ENCODE measurements around the gene MYMX.
"Not testable (repeated sequence)": the region's sequence is repeated elsewhere in the genome, so short reads cannot be mapped to it uniquely, and the experiment has no call there.

The MYMX gene

DNA sequence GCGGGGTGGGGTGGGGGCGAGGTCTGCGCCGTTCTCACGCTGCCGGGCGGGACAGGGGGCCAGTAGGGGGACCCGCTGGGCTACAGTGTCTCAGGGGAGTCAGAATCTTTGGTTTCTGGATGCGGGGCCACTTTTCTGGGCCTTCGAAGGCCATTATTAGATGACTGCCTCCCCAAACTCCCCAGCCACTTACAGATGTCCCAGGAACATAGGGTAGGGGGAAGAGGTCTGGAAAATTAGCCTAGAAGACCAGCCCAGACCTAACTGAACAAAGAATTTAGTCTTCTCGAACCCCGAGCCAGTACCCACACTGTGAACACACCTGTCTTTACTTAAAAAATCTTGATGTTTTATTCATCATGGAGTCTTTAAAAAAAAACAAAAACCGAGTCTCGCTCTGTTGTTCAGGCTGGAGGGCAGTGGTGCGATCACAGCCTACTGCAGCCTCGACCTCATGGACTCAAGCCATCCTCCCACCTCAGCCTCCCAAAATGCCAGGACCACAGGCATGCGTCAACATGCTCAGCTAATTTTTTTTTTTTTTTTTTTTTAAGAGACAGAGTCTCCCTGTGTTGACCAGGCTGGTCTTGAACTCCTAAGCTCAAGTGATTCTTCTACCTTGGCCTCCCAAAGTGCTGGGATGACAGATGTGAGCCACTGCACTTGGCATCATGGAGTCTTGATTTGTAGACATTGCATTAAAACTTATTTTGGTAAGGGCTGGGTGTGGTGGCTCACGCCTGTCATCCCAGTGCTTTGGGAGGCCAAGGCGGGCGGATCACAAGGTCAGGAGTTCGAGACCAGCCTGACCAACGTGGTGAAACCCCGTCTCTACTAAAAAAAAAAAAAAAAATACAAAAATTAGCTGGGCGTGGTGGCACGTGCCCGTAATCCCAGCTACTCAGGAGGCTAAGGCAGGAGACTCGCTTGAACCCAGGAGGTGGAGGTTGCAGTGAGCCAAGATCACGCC is 3.4 kb downstream of the MYMX start:
- no peak for DNase-seq (ENCODE audit: low spot score)

GRCh38 chr6:44220913-44221290 is 4.2 kb downstream of the MYMX start:
- DNase-seq (ENCODE audit: low spot score) = no peak

GRCh38 chr6:44221291-44221960 is 4.7 kb downstream of the MYMX start:
- DNase-seq (ENCODE audit: low spot score) = peak; percentile 91

DNA sequence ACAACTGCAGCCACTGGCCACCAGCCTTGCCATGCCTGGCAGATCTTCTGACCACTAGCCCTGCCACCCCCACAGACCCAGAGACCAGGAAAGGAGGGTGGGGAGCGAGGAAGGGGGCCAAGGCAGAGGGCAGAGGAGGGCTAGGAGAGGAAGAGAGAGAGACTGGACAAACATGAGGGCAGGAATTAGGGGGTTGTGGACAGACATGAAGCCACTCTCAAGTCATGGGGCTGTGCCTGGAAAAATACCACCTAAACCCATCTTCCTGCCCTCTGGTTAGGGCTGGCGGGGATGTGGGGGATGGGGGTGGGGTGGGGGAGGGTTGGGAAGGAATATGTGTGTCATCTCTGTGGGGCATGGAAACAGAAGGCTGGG is 5.2 kb downstream of the MYMX start:
- no peak for DNase-seq (ENCODE audit: low spot score)

DNA sequence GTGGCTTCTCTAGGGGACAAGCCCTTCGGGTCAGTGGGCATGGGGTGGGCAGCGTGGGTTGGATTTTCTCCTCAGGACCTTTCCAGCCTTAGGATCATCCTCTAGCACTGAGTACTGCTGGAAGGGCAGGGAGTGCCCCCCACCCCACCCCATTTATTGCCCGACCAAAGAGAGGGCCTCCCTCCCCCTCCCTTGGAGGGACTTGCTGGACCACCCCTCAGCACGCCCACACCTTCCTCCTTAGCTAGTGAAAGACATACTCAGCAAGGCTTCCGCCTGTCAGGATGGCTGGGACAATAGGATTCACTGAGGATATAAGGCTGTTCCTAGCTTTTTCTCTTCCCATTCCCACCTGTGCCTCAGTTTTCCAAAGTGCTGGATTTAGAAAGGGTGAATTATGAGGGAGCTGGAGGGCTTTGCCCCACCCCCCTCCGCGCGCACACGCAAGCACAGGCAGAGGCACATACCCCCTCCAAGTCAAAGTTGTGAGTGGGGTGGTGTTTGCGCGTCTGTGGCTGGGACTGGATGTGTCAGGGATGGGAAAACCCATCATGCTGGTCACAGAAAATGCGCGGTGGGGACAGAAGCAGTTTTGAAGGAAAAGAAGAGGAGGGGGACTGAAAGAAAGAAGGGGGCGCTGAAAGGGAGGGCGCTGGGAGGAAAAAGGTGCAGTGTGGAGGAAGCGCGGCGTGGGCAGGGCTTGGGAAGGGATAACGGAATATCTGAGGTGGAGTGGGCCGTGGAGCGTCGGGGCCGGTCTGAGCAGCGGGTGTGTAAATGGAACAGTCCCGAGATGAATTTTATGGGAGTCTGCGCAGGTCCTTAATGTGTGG is 6.0 kb downstream of the MYMX start:
- no peak for DNase-seq (ENCODE audit: low spot score)

DNA sequence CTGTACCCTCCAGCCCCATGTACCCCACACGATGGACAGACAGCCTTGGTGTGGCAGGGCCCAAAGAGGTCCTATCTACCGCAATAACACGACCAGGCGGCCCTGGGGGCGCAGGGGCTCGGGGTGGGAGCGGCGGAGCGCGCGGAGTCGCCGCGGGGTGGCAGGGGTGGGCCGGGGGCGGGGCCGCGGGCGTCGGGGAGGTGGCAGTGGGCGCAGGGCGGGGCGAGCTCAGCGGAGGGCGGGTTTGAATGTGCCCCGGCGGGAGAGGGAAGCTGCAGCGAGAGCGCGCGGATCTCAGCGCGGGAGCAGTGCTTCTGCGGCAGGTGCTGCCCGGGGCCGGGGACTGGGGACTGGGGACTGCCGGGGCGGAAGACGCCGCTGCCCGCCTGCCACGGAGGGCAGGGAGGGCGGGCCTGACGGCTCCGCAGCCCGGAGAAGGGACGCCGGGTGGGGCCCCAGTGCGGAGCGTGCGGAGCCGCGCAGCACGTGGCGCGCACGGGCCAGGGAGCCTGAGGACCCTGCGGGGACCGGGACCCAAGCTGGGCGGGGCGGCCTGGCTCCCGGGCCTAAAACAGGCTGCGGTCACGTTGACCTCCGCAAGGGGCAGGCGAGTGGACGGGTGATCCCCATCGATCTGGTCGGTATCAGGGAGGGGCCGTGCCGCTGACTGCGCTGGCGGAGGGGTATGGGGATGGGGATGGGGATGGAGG is 6.7 kb downstream of the MYMX start, which contains the start of gene SLC29A1:
TSS of gene SLC29A1 (plus strand) at position 277 of the 710 bp plus-strand sequence. CDS start 3,719 bp downstream, outside the sequence.
- DNase-seq (ENCODE audit: low spot score) = peak; percentile 88

- peak; percentile 73 for DNase-seq (ENCODE audit: low spot score)
Measured at GRCh38 chr6:44224029-44224964, 7.6 kb downstream of the MYMX start.

GRCh38 chr6:44224965-44225305 is 8.2 kb downstream of the MYMX start:
- no peak for DNase-seq (ENCODE audit: low spot score)

DNA sequence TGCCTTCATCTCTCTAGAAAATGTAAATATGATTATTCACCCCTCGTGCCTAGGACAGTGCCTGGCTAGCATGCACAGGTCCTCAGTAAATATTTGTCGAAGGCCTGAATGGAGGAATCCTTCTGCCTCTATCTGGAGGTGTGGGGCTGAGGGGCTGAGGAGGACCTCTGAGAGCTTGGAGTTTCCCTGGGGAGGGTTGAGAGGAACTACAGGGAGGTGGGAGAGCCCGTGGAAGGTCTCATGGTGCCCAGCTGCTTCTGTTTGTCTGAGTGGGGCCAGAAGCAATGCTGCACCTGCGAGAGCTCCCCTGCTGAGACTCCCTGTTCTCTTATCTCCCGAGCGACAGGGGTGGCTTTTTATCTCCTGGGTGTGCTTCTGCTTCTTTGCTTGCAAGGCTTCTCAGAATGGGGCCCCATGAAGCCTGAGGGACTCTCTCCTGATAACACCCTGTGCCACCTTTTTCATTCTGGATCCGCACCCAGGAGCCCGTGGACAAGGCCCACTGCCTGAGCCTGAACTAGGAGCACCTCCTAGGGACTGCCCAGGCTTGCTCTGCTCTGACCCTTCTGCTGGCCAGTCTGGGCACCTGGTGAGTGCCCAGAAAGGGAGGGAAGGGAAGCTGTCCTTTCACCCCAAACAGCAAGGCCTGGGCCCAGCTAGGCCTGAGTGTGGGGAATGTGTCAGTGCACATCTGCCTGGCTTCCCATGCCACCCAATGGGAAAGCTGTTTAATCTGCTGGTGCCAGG is 9.0 kb downstream of the MYMX start:
- DNase-seq (ENCODE audit: low spot score) = peak; percentile 57

- no peak for DNase-seq (ENCODE audit: low spot score)
Measured at GRCh38 chr6:44226368-44227147, 9.8 kb downstream of the MYMX start.

DNA sequence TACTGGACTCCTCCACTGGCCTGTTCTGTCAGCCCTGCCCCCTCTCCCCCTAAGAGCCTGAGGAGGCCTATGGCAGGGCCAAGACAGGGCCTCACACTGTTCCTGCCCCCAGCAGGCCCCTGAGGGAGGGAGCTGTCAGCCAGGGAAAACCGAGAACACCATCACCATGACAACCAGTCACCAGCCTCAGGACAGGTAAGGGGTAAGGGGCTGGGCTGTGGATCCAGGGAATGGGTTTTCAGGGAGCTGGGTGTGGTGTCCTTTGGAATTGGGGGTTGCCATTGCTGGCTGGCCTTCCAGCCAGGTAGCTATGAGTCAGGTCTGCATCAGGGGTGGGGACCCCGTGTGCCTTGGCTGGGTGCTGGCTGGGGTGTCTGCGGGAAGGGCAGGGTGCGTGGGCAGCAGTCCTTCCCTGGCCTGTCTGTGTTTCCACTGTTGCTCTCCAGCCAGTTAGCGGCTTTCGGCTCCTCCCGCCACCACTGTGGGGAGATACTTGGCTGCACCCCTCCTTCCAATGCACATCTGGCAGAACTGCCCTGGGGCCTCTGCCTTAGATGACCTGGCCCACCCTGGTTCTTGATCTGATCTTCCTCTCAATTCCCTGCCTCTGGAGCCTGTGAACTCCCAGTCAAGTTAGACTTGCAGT is 10.5 kb downstream of the MYMX start:
- DNase-seq (ENCODE audit: low spot score) = no peak

DNA sequence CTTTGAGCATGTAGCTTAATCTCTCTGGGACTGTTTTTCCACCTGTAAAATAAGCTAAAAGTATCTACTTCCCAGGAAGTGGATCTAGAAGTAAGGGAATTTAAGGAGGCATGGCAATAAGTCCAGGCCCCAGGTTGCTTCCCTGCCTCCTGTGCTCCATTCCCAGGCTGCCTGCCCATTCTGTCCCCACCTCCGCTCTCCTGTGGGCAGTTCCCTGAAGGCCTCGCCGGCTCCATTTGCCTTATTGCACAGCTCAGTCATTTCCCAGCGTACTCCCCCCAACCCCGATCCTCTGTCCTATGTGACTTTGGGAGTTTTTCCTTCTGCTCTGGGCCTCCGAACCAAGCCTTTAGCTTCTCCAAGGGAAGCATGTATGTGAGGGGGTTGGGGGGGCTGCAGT is 11.3 kb downstream of the MYMX start:
- DNase-seq (ENCODE audit: low spot score) = no peak

- DNase-seq (ENCODE audit: low spot score) = no peak
Measured at GRCh38 chr6:44228433-44228832, 11.7 kb downstream of the MYMX start.

DNA sequence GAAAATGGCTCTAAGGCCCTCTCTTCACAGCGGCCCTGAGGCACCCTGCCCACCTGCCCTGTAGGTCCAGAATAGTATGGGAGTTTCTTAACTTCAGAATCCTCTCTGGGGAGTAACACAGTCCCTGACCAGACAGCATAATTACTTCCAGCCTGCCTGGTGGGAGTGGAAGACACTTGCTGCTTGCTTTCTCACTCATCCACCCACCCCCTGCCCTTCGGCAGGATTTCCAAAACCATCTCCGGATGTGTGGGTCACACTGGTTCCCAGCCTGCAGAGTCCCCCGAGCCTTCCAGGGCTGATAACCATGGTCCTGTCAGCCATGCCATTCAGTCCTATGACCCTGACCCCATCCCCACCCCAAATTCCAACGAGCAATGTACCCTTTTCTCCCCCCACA is 12.1 kb downstream of the MYMX start:
- no peak for DNase-seq (ENCODE audit: low spot score)

GRCh38 chr6:44229376-44230033 is 12.8 kb downstream of the MYMX start:
- DNase-seq (ENCODE audit: low spot score) = no peak

DNA sequence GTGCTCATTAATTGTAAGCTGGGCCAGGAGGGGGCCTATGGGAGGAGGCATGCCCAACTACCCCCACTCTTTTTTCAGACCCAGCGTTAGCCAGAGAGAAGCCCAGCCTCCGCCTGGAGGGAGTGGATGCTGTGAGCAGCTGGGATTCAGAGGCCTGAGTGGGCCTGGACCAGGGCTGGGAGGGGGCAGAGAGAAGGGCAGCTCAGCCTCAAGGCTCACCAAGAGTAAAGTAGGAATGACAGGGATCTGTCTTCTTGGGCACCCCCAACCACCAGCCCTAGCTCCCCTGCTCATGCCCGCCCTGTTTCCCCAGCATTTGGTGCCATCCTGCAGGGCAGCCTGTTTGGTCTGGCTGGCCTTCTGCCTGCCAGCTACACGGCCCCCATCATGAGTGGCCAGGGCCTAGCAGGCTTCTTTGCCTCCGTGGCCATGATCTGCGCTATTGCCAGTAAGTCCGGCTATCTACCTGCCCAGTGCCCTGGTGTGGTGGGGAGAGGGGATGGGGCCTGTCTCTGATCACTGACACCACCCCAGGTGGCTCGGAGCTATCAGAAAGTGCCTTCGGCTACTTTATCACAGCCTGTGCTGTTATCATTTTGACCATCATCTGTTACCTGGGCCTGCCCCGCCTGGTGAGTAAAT is 13.4 kb downstream of the MYMX start:
- DNase-seq (ENCODE audit: low spot score) = no peak

DNA sequence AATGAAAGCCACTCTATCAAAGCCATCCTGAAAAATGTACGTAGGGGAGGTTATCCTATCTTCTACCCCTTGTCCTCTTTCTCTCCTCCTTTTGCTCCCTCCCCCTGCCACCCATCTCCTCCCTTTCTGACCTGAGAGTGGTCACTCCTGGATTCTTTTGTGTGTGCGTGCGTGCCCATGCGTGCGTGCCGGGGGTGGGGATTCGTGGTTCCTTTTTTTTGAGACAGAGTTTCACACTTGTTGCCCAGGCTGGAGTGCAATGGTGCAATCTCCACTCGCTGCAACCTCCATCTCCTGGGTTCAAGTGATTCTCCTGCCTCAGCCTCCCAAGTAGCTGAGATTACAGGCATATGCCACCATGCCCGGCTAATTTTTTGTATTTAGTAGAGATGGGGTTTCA is 14.7 kb downstream of the MYMX start:
- DNase-seq (ENCODE audit: low spot score) = not testable (repeated sequence)

Measured in NAMALWA (cell line).